IMR-90 (cell line): ENCODE measurements around the gene GRID1. TPM values are rescaled to one million over a fixed set of nuclear protein-coding genes. Genes with fewer than 3 reads are reported as not detected.

Experiments
- ATAC-seq: fragments of 200-7000 bp; cut with Tn5 transposase; 2 replicates; pipeline ENCODE4 v1.9.1; 2020; ENCODE audit warnings: low read depth, mild to moderate bottlenecking, moderate library complexity
- BruUV-seq: library from RNA; stranded (reverse); fragments of 400-500 nt; replicated peaks from 2 replicates; lab custom pipeline; 2021; lab: Mats Ljungman, UMichigan
- CTCF ChIA-PET: fragments of 300-600 bp; formaldehyde crosslinking; extraction: SDS; loops from one replicate; lab custom pipeline; 2021; ENCODE audit warnings: antibody characterized with exemption; lab: Yijun Ruan, JAX
- POLR2A ChIA-PET: fragments of 300-600 bp; sonication (Branson Sonifier 250); formaldehyde crosslinking; loops from one replicate; lab custom pipeline; 2022; ENCODE audit warnings: antibody characterized with exemption; ENCODE audit not compliant: unreplicated experiment; lab: Charles Lee
- DNase-seq: peaks from one replicate; pipeline ENCODE4 v3.0.0; 2013
- H2AFZ ChIP-seq: replicated peaks from 2 replicates; pipeline ENCODE3; 2013; ENCODE audit warnings: low read length, mild to moderate bottlenecking; ENCODE audit not compliant: poor library complexity
- H2AK5ac ChIP-seq: 2 replicates; pipeline ENCODE4 v1.6.1; 2013; ENCODE audit warnings: low read depth, low read length, inconsistent platforms
- H2AK9ac ChIP-seq: replicated peaks from 2 replicates; pipeline ENCODE3; 2013; ENCODE audit warnings: mild to moderate bottlenecking, low read depth, low read length, moderate library complexity; ENCODE audit not compliant: poor library complexity
- H2BK120ac ChIP-seq: 2 replicates; pipeline ENCODE4 v1.6.1; 2013; ENCODE audit warnings: low read depth, low read length, inconsistent platforms
- H2BK15ac ChIP-seq: 3 replicates; pipeline ENCODE4 v1.6.1; 2013; ENCODE audit warnings: low read depth, low read length, inconsistent platforms
- H2BK20ac ChIP-seq: 2 replicates; pipeline ENCODE4 v1.6.1; 2013; ENCODE audit warnings: low read depth, mild to moderate bottlenecking, inconsistent platforms, low read length, moderate library complexity
- H2BK5ac ChIP-seq: 2 replicates; pipeline ENCODE4 v1.6.1; 2013; ENCODE audit warnings: mild to moderate bottlenecking, low read depth, low read length, inconsistent platforms; ENCODE audit not compliant: poor library complexity, severe bottlenecking
- H3K14ac ChIP-seq: replicated peaks from 2 replicates; pipeline ENCODE4 v1.6.1; 2013; ENCODE audit warnings: low read depth, low read length, inconsistent platforms
- H3K18ac ChIP-seq: 2 replicates; pipeline ENCODE4 v1.6.1; 2013; ENCODE audit warnings: low read depth, low read length, control low read depth
- H3K23ac ChIP-seq: 2 replicates; pipeline ENCODE4 v1.6.1; 2013; ENCODE audit warnings: low read depth, low read length, inconsistent platforms
- H3K27ac ChIP-seq: 2 replicates; pipeline ENCODE4 v1.5.1; 2013; ENCODE audit warnings: mild to moderate bottlenecking, control low read depth, low read length; ENCODE audit not compliant: insufficient read depth
- H3K27me3 ChIP-seq: 2 replicates; pipeline ENCODE4 v1.6.1; 2013; ENCODE audit warnings: low read length; ENCODE audit not compliant: control insufficient read depth, insufficient read depth
- H3K36me3 ChIP-seq: 2 replicates; pipeline ENCODE4 v1.6.1; 2013; ENCODE audit warnings: low read length, mixed read lengths; ENCODE audit not compliant: control insufficient read depth, insufficient read depth
- H3K4ac ChIP-seq: 2 replicates; pipeline ENCODE4 v1.6.1; 2013; ENCODE audit warnings: low read depth, low read length, inconsistent platforms
- H3K4me1 ChIP-seq: 2 replicates; pipeline ENCODE4 v1.6.1; 2013; ENCODE audit warnings: low read length, mixed read lengths; ENCODE audit not compliant: control insufficient read depth, insufficient read depth
- H3K4me2 ChIP-seq: 2 replicates; pipeline ENCODE4 v1.6.1; 2013; ENCODE audit warnings: low read depth, mild to moderate bottlenecking, control low read depth, low read length, moderate library complexity
- H3K4me3 ChIP-seq: 2 replicates; pipeline ENCODE4 v1.5.1; 2013; ENCODE audit warnings: low read depth, mild to moderate bottlenecking, control low read depth, low read length, moderate library complexity; ENCODE audit not compliant: insufficient read depth
- H3K56ac ChIP-seq: 2 replicates; pipeline ENCODE4 v1.6.1; 2013; ENCODE audit warnings: low read length, inconsistent platforms; ENCODE audit not compliant: insufficient read depth; ENCODE audit errors: extremely low read depth
- H3K79me1 ChIP-seq, 2 experiments: 2 replicates each; pipeline ENCODE4 v1.6.1; 2013; ENCODE audit warnings: low read length in 2 of 2, inconsistent platforms in 1 of 2, low read depth in 1 of 2
- H3K9ac ChIP-seq: 2 replicates; pipeline ENCODE4 v1.6.1; 2013; ENCODE audit warnings: low read depth, low read length, control low read depth
- H3K9me1 ChIP-seq: 2 replicates; pipeline ENCODE4 v1.6.1; 2013; ENCODE audit warnings: low read length, inconsistent platforms; ENCODE audit not compliant: insufficient read depth
- H3K9me3 ChIP-seq: 2 replicates; pipeline ENCODE4 v1.6.1; 2013; ENCODE audit warnings: low read length; ENCODE audit not compliant: control insufficient read depth, insufficient read depth
- H4K20me1 ChIP-seq: 2 replicates; pipeline ENCODE4 v1.6.1; 2013; ENCODE audit warnings: low read length, inconsistent platforms; ENCODE audit not compliant: insufficient read depth
- H4K5ac ChIP-seq: 2 replicates; pipeline ENCODE4 v1.6.1; 2013; ENCODE audit warnings: mild to moderate bottlenecking, low read depth, low read length, control low read depth
- H4K8ac ChIP-seq, 2 experiments: 2 replicates each; pipeline ENCODE4 v1.6.1; 2013; ENCODE audit warnings: low read depth in 2 of 2, low read length in 2 of 2, control low read depth in 1 of 2, inconsistent platforms in 1 of 2
- H4K91ac ChIP-seq: 2 replicates; pipeline ENCODE4 v1.6.1; 2013; ENCODE audit warnings: low read depth, low read length, inconsistent platforms; ENCODE audit not compliant: insufficient read depth
- FOS ChIP-seq: fragments of 150-350 bp; IDR thresholded peaks from 2 replicates; pipeline ENCODE4 v1.6.1; 2016; ENCODE audit warnings: low read depth, low read length
- MAZ ChIP-seq: IDR thresholded peaks from 2 replicates; pipeline ENCODE4 v1.6.1; 2012; ENCODE audit warnings: low read depth, mild to moderate bottlenecking, low read length, improper control_type of control experiment, moderate library complexity, borderline replicate concordance
- POLR2A ChIP-seq: IDR thresholded peaks from 2 replicates; pipeline ENCODE4 v1.6.1; 2012; ENCODE audit warnings: mild to moderate bottlenecking, low read depth, low read length
- RCOR1 ChIP-seq: IDR thresholded peaks from 2 replicates; pipeline ENCODE4 v1.6.1; 2012; ENCODE audit warnings: mild to moderate bottlenecking, low read length, improper control_type of control experiment; ENCODE audit not compliant: insufficient replicate concordance
- SMC3 ChIP-seq: fragments of 150-350 bp; IDR thresholded peaks from 2 replicates; pipeline ENCODE4 v1.6.1; 2016; ENCODE audit warnings: low read depth, mild to moderate bottlenecking, antibody characterized with exemption, low read length, moderate library complexity
- WGBS, 2 experiments: methylation state at CpG; one replicate each; pipeline versions ENCODE4 v1.1.5 to v1.1.7; 2013; ENCODE audit warnings: missing lambda C conversion rate in 2 of 2; ENCODE audit not compliant: insufficient read length in 1 of 2; ENCODE audit errors: extremely low coverage in 2 of 2; 5-methylcytosine and 5-hydroxymethylcytosine counted together
- dilution Hi-C: fragments of 300-500 bp; cut with HindIII; formaldehyde crosslinking; loops from one replicate; pipeline ENCODE4 v1.14.3; 2018; ENCODE audit warnings: low sequenced_read_pairs; ENCODE audit not compliant: unreplicated experiment
- in situ Hi-C: fragments of 300-500 bp; cut with MboI; formaldehyde crosslinking; loops from 3 replicates; pipeline ENCODE4 v1.14.3; 2019; ENCODE audit warnings: low sequenced_read_pairs, inconsistent platforms, mixed read lengths
- intact Hi-C: fragments of 100-400 bp; cut with micrococcal nuclease; formaldehyde crosslinking; loops from 2 replicates; pipeline ENCODE4 v1.10.0; 2022
- polyA plus RNA-seq, 3 experiments: library from polyadenylated mRNA; depleted of rRNA; stranded (reverse); fragments of >200 nt; gene quantifications; 2 replicates each; pipeline ENCODE4 v1.2.3, GENCODE V29; 2012; ENCODE audit warnings: low replicate concordance in 1 of 3
- total RNA-seq: library from RNA; depleted of rRNA; stranded (reverse); fragments of >200 nt; gene quantifications from 2 replicates; pipeline ENCODE4 v1.2.3, GENCODE V29; 2012
- TF ChIP-seq, protein P1 (sequence below): conservative IDR thresholded peaks from 2 replicates; pipeline ENCODE4 v1.5.1; 2012; ENCODE audit warnings: mild to moderate bottlenecking, low read depth, low read length, improper control_type of control experiment

The GRID1 gene
- total and polyA plus RNA-seq, 2 of the 4 experiments (the other 2 are of a cell fraction), result not detected

DNA sequence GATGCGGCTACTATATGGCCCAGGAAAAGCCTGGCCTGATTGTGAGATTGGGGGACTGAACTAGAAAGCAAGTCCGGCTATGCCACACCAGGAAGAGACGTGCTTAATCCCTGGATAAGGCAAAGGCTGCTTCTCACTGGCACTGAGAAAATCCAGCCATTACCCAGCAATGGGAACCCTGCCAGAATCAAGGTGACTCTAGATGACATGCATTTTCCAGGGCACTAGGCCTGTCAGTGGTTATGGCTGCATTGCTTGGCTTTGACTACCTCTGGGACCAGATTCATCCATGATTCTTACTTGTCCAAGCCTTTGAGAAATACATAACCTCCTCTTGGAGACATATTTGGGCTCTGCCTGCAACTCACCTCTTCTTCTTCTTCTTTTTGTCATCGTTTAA, 317.2 kb downstream of the GRID1 start:
- Histone ChIP-seq H3K27me3 (no peaks in the 10 kb centered on the region), H3K4me2 (no peak overlapping the region), H3K14ac (no peak overlapping the region), H3K9ac (no peak overlapping the region), H2AK5ac (no peak overlapping the region), H3K4ac (no peak overlapping the region), H3K18ac (no peak overlapping the region), H3K23ac (no peak overlapping the region), H3K36me3 (no peaks in the 10 kb centered on the region), H3K4me3 (no peak overlapping the region), H2AFZ (no peak overlapping the region), H2BK15ac (no peak overlapping the region), H4K91ac (no peak overlapping the region), H3K9me3 (peaks cover 7% of the 10 kb centered on the region), H3K79me1 (no peaks in the 10 kb centered on the region), H2BK5ac (no peak overlapping the region), H3K9me1 (no peaks in the 10 kb centered on the region), H4K8ac (no peak overlapping the region), H3K27ac (no peak overlapping the region), H4K20me1 (no peaks in the 10 kb centered on the region), H2AK9ac (no peak overlapping the region), H3K56ac (no peak overlapping the region), H4K5ac (no peak overlapping the region), H3K4me1 (no peaks in the 10 kb centered on the region), H2BK120ac (no peak overlapping the region), H2BK20ac (no peak overlapping the region)
- dilution Hi-C loops, result no loop called here
- in situ Hi-C loops, result no loop called here
- ChIA-PET CTCF (no interaction called here), POLR2A (no interaction called here)
- ATAC-seq (no peak), DNase-seq (no peak)
- BruUV-seq, result no TSS peak
- intact Hi-C loops, result no loop called here
- TF ChIP-seq SMC3 (no peak), RCOR1 (no peak), FOS (no peak), MAZ (no peak), POLR2A (no peak)
- TF ChIP-seq, protein P1, sequence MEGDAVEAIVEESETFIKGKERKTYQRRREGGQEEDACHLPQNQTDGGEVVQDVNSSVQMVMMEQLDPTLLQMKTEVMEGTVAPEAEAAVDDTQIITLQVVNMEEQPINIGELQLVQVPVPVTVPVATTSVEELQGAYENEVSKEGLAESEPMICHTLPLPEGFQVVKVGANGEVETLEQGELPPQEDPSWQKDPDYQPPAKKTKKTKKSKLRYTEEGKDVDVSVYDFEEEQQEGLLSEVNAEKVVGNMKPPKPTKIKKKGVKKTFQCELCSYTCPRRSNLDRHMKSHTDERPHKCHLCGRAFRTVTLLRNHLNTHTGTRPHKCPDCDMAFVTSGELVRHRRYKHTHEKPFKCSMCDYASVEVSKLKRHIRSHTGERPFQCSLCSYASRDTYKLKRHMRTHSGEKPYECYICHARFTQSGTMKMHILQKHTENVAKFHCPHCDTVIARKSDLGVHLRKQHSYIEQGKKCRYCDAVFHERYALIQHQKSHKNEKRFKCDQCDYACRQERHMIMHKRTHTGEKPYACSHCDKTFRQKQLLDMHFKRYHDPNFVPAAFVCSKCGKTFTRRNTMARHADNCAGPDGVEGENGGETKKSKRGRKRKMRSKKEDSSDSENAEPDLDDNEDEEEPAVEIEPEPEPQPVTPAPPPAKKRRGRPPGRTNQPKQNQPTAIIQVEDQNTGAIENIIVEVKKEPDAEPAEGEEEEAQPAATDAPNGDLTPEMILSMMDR, result no peak
- WGBS, 2 experiments, result 48% methylated on average over 2 of the region's 4 CpGs; no CpG with 5 or more reads in 1 of the 2 experiments
